ENCODE measurements around the gene LTBP1. TPM values are rescaled to one million over a fixed set of nuclear protein-coding genes. Genes with fewer than 3 reads are reported as not detected.
"Not testable (repeated sequence)": the region's sequence is repeated elsewhere in the genome, so short reads cannot be mapped to it uniquely, and the experiment has no call there.

LTBP1 gene
- total RNA-seq, 3 donors from 2014 or later, result 13.3 to 18.7 (median 17.4) TPM

GRCh38 chr2:33158482-33159003 is 211.8 kb downstream of the LTBP1 start:
- Histone ChIP-seq H3K4me3 (no peak overlapping the region), H3K9me3 (no peaks in the 10 kb centered on the region), H3K27me3 (no peaks in the 10 kb centered on the region), H3K27ac (no peak overlapping the region), H3K36me3 (no peaks in the 10 kb centered on the region), H3K4me1 (no peaks in the 10 kb centered on the region)
- no peak for DNase-seq (ENCODE audit: low spot score in 2 of 2)
- TF ChIP-seq POLR2AphosphoS5 (IDR thresholded peaks at IDR 0.05) (no peak), POLR2A (IDR thresholded peaks at IDR 0.05) (no peak), CTCF (IDR thresholded peaks at IDR 0.05) (no peak)
- intact Hi-C loops (cut with DNase I; ENCODE audit: low total_unique reads), result no loop called here

- H3K4me1 ChIP-seq, result no peaks in the 10 kb centered on the region
- H3K27ac ChIP-seq, result no peak overlapping the region
Measured at GRCh38 chr2:33160191-33160590, 213.4 kb downstream of the LTBP1 start.

GRCh38 chr2:33166287-33166881 is 219.6 kb downstream of the LTBP1 start:
- no peak overlapping the region for H3K4me3 ChIP-seq
- DNase-seq (ENCODE audit: low spot score in 2 of 2), result no peak
- H3K27me3 ChIP-seq, result no peaks in the 10 kb centered on the region
- no peaks in the 10 kb centered on the region for H3K4me1 ChIP-seq
- no peak for TF ChIP-seq POLR2A (IDR thresholded peaks at IDR 0.05)
- intact Hi-C loops (cut with DNase I; ENCODE audit: low total_unique reads), result no loop called here
- H3K9me3 ChIP-seq, result no peaks in the 10 kb centered on the region
- H3K36me3 ChIP-seq, result no peaks in the 10 kb centered on the region
- no peak overlapping the region for H3K27ac ChIP-seq

More at GRCh38 chr2:33160191-33160590, 213.4 kb downstream of the LTBP1 start:
- DNase-seq (ENCODE audit: low spot score in 2 of 2), result no peak
- intact Hi-C loops (cut with DNase I; ENCODE audit: low total_unique reads), result no loop called here
- H3K27me3 ChIP-seq, result no peaks in the 10 kb centered on the region
- H3K4me3 ChIP-seq, result no peak overlapping the region
- no peaks in the 10 kb centered on the region for H3K9me3 ChIP-seq
- no peaks in the 10 kb centered on the region for H3K36me3 ChIP-seq
- TF ChIP-seq CTCF (IDR thresholded peaks at IDR 0.05), result no peak
- TF ChIP-seq POLR2A (IDR thresholded peaks at IDR 0.05), result no peak
- no peak for TF ChIP-seq POLR2AphosphoS5 (IDR thresholded peaks at IDR 0.05)

- H3K4me3 ChIP-seq, result no peak overlapping the region
- no peaks in the 10 kb centered on the region for H3K9me3 ChIP-seq
- no peak for DNase-seq (ENCODE audit: low spot score in 2 of 2)
- H3K36me3 ChIP-seq, result no peaks in the 10 kb centered on the region
- no peaks in the 10 kb centered on the region for H3K4me1 ChIP-seq
- H3K27me3 ChIP-seq, result no peaks in the 10 kb centered on the region
- no peak for TF ChIP-seq CTCF (IDR thresholded peaks at IDR 0.05)
- TF ChIP-seq POLR2A (IDR thresholded peaks at IDR 0.05), result no peak
- no peak for TF ChIP-seq POLR2AphosphoS5 (IDR thresholded peaks at IDR 0.05)
- intact Hi-C loops (cut with DNase I; ENCODE audit: low total_unique reads), result no loop called here
- no peak overlapping the region for H3K27ac ChIP-seq
Measured at GRCh38 chr2:33167622-33168245, 221.0 kb downstream of the LTBP1 start.

GRCh38 chr2:33168425-33168824 is 221.7 kb downstream of the LTBP1 start:
- Histone ChIP-seq H3K9me3 (no peaks in the 10 kb centered on the region), H3K27me3 (no peaks in the 10 kb centered on the region), H3K27ac (no peak overlapping the region), H3K4me1 (no peaks in the 10 kb centered on the region), H3K4me3 (no peak overlapping the region), H3K36me3 (no peaks in the 10 kb centered on the region)
- no peak for TF ChIP-seq POLR2AphosphoS5 (IDR thresholded peaks at IDR 0.05)
- intact Hi-C loops (cut with DNase I; ENCODE audit: low total_unique reads), result no loop called here
- no peak for DNase-seq (ENCODE audit: low spot score in 2 of 2)

GRCh38 chr2:33168922-33169321 is 222.2 kb downstream of the LTBP1 start:
- H3K4me3 ChIP-seq, result no peak overlapping the region
- no peaks in the 10 kb centered on the region for H3K36me3 ChIP-seq
- no peaks in the 10 kb centered on the region for H3K9me3 ChIP-seq
- intact Hi-C loops (cut with DNase I; ENCODE audit: low total_unique reads), result no loop called here
- TF ChIP-seq POLR2A (IDR thresholded peaks at IDR 0.05) (no peak), POLR2AphosphoS5 (IDR thresholded peaks at IDR 0.05) (no peak), CTCF (IDR thresholded peaks at IDR 0.05) (no peak)
- H3K27ac ChIP-seq, result no peak overlapping the region
- DNase-seq (ENCODE audit: low spot score in 2 of 2), result no peak
- no peaks in the 10 kb centered on the region for H3K4me1 ChIP-seq
- no peaks in the 10 kb centered on the region for H3K27me3 ChIP-seq

GRCh38 chr2:33170251-33170650 is 223.5 kb downstream of the LTBP1 start:
- H3K9me3 ChIP-seq; H3K36me3 ChIP-seq; H3K27me3 ChIP-seq; DNase-seq (ENCODE audit: low spot score in 2 of 2); H3K4me3 ChIP-seq; H3K4me1 ChIP-seq; intact Hi-C loops (cut with DNase I; ENCODE audit: low total_unique reads); H3K27ac ChIP-seq: not testable (repeated sequence)

Measured in breast epithelium (tissue), 4 donors.